Dermis microvascular lymphatic vessel endothelial cell (primary cell): Measurements from ENCODE around the gene PTPN4. TPM values are rescaled to one million over a fixed set of nuclear protein-coding genes. Genes with fewer than 3 reads are reported as not detected.

ENCODE experiments used
- DNase-seq, 2 donors: peaks; one replicate each; pipeline versions ENCODE4 v3.0.0 to v3.0.0-alpha.2; 2010; ENCODE audit warnings: low read depth in 2 of 2
- total RNA-seq: library from RNA; depleted of rRNA; stranded (reverse); fragments of >200 nt; gene quantifications from 2 replicates; pipeline ENCODE4 v1.2.1, GENCODE V29; 2014

PTPN4 gene
- 25.4 and 27.1 TPM in 2 replicates for total RNA-seq

DNA sequence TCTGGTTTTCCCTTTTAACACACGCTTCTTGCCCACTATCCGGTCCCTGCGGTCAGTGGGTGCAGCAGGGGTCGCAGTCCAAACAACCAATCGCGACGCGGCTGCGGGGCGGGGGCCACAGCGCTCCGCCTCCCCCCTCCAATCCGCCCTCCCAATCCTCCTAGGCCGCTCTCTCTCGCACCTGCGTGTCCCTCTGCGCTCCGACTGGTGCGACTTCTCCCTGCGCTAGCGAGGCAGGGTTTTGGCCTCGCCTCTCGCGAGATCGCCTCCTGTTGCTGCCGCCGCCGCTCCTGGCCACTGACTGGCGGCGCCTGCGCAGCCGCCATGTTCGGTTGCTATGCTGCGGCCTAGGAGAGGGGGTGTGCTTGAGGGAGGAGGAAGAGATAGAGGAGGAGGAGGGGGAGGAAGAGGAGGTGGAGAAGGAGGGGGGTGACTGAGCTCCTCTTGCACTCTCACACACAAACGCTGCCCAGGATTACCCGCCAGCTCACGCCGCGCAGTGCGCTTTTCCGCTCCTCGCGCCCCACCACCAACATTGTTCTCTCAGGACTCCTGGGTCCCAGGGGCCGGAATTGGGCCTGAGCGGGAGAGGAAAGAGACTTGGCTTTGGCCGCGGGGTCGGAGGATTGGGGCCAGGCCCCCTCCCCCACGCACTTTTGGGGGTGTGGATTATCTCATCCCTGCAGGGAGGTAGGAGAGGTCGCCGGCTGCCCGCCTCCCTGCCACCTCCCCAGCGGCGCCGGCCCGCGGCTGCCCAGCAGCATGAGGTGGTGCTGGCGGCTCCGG is at the start of gene PTPN4:
Gene PTPN4, plus strand, starts transcription at position 472 of the 786 bp plus-strand sequence. CDS start 49,932 bp downstream, outside the sequence.
- DNase-seq: peak; percentile 93 to 99

- no peak for DNase-seq
These were observed 49.4 kb upstream of the PTPN4 start for GRCh38 chr2:119710281-119710680.

- no peak for DNase-seq
These were observed 48.4 kb upstream of the PTPN4 start for GRCh38 chr2:119711352-119711751.

DNA sequence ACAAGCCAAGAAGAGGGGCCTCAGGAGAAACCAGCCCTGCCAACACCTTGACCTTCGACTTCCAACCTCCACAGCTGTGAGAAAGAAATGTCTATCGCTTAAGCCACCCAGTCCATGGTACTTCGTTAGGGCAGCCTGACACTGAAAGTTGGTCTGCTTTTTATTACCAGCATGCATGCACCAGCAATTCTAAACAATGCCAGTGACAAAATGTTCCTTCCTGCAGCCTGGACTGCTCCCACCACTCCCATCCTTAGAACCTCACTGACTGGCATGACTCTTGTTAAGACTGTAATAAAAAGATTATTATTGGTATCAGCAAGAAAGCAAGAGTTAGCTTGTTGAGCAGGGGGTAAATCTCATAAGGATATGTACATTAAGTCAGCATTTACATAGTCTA is 47.2 kb upstream of the PTPN4 start:
- no peak for DNase-seq

- no peak for DNase-seq
These were observed 45.8 kb upstream of the PTPN4 start for GRCh38 chr2:119713819-119714490.

- no peak for DNase-seq
These were observed 44.1 kb upstream of the PTPN4 start for GRCh38 chr2:119715409-119716283.

DNA sequence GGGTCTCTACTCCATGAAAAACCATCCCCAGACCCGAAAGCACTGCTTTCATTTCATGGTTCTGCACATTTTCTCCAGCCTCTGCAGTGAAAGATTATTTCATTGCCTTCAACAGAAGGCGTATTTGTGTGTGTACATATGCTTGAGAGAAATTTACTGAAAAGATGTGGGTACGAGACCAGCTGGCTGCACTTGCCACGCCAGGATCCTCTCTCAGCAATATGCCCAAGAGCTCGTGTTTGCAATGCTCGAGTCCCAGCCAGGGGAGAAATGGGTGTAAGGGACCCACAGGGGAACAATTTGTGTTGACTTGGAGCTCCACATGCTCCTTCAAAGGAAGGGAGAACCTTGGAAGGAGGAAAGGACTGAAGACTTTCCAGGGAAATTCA is 43.4 kb upstream of the PTPN4 start:
- no peak for DNase-seq

DNA sequence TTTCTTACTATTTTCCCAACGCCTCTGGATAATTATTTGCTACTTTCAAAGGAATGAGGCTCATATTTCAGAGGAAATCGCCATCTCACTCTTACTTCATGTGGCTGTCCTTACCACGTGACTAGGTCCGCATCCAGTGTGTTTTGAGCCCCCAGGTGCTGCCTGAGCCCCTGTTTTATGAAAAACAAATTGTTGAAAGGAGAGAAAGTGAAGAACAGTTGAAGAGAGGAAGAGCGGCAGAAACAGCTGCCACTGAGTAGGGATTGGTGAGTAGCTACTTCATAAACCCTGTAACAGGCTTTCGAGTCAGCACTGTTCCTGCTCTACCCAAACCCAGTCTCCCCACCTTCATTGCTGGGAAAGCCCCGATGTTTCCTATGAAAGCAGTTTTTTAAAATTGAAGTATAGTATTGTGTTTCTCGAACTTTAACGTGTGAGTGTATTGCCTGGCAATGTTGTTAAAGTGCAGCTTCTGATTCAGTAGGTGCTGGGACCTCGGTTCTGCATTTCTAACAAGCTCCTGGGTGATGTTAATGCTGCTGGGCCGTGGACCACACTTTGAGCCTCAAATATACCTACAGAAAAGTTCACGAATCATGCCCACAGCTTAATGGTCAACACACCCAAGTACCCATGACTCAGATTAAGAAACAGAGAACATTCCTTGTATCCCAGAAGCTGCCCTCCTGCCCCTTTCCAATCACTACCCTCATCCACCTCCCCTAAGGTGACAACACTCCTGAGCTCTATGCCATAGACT is 41.0 kb upstream of the PTPN4 start:
- no peak for DNase-seq

DNA sequence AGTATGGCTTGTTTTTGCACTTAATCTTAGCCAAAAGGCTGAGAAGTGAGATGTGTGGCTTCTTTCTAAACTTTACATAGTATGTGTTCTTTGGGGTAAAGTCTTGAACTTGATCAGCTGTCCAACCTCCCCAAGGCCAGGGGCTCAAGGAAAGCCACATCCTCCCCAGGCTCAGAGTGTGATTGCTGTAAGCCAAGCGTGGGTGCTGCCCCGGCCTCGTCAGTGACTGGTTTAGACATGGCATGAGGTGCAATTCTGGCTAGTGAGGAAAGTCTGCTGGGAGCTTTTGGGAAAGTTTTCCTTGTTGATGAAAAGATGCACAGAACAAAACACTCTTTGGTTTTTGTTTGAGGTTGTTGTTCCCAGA is 40.5 kb upstream of the PTPN4 start:
- DNase-seq: no peak

DNA sequence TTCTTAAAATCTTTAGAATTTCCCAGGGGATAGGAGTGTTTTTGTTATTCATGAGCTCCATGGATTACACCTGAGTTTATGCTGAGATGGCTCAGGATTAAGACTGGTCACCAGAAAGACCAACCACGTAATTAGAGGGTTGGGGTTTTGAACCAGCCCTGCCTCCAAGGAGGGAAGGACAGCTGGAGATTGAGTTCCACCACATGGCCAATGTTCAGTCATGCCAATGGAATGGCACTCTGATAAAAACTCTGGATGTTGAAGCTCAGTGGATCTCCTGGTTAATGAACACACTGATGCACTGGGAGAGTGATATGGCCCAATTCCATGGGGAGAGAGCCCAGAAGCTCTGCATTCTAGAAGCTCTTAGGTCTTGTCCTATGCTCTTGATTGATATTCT is 38.7 kb upstream of the PTPN4 start:
- no peak for DNase-seq

DNA sequence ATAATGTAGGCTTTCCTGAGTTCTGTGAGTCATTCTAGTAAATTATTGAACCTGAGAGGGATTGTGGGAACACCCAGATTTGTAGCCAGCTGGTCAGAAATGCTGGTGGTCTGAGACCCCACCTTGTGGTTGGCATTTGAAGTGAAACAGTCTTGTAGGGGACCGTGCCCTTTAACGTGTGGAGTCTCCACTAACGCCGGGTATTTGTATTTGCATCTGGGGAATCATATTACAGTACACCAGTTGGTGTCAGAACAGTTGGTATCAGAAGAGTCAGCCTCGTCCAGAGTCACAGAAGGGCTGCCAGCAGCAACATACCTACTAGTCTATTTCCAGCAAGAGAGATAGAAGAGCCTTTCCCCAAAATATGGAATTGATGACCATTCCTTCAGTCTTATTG is 38.3 kb upstream of the PTPN4 start:
- no peak for DNase-seq

DNA sequence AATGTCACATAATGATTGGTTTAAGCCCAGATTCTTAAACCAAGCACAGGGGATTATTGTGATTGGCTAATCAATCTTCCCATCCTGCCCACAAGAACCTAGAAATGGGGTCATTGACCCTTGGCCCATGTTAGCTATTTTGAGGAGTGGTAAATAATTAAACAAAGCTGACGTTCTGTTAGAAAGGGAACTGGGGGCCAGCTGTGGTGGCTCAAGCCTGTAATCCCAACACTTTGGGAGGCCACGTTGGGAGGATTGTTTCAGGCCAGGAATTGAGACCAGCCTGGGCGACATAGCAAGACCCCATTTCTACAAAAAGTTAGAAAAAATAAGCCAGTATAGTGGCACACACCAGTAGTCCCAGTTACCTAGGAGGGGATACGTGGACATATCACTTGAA is 37.8 kb upstream of the PTPN4 start:
- DNase-seq: no peak

DNA sequence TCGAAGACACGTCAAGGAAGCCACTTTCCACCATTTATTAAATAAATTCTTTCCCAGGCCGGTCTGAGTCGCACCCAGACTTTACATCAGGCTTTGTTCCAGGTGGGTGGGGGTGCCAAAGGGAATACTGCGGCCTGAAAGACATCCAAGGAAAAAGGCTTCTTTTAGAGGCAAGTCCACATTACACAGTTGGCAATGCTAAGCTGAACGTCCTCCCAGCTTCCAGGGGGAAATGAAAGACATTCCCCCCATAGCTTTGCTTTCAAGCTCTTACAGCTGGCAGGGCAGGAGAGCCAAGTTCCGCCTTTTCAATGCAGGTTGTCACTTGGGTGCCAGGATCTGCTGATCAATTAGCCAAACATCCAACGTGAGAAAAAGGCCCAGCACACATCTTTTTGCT is 36.5 kb upstream of the PTPN4 start:
- no peak for DNase-seq

DNA sequence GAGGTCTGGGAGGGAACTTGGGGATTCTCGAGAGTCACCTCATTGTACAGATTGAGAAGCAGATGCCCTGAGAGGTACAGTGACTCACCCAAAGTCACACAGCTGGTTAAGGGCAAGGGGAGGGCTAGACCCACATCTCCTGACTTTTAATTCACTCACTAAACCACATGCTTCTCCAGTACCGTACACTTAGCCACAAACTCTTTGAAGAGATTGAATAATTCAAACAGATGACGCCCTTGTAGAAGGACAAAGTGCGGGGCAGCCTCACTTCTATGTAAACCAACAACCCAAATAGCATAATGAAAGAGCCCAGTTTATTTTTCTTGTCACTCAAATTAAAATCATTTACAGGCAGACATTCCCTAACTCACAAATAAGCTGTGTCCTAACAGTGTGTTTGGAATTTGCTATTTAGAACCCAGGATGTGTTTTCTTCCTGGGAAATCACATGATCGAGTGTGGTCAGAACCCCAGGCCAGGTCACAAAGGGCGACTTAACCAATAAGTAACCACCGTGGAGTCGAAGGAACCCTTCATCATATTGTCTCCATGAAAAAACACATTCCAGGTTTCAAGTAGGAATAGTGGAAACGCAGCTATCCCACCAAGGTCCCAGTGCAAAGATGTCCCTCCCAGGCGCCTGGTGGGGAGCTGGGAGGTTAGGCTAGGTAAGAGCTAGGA is 35.8 kb upstream of the PTPN4 start:
- DNase-seq: no peak

DNA sequence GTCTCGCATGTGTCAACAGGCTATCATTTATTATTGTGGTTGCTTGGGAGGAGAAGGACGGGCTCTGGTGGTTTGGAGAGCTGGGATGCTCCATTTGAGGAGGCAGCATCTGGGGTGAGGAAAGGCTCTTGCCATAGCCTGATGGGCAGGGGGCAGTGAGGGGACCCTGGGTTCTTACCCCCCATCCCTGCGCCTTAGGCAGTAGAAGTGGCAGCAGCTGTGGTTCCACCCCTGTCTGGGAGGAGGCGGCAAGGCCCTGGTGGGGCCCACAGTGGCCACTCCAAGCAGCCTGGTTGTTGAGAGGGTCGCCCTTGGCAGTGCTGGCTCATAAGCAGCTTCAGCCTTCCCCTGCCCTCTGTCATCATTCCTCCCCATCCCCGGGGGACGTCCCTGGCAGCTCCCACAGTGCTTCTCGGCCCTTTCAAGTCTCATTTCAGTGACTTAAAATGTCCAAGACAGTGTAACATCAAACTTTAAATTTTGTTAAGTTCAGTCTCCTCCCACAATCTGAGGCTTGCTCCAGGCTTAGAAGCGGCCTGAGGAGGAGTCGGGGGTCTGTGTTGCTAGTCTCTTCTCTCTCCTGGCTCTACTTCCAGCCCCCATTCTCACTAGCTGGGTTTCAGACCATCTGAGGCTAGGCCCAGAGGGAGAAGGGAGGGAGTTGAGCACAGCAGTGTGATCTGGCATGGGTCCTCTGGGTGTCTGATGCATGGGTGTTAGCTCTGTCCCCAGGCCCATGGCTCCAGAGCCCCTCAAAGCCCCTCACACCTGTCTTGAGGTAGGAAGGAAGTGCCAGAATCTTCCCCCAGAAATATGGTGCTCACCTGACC is 34.9 kb upstream of the PTPN4 start:
- no peak for DNase-seq

DNA sequence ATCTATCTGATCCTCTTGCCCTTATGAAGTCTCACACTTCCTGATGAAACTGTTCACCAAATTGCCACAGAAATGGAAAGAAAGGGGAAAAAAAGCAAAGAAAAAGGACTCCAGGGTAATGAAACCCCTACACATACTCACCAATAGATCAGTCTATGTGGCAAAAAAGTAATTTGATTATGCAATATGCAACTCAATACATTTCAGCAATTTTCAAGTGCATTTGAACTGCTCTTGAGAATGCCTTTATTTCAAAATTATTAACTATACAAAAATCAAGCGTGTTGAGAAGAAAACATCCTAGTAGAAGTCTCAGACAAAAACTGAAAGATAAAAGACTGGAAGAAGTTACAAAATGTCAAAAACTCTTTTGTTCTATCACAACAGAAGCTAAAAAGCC is 32.2 kb upstream of the PTPN4 start:
- no peak for DNase-seq

DNA sequence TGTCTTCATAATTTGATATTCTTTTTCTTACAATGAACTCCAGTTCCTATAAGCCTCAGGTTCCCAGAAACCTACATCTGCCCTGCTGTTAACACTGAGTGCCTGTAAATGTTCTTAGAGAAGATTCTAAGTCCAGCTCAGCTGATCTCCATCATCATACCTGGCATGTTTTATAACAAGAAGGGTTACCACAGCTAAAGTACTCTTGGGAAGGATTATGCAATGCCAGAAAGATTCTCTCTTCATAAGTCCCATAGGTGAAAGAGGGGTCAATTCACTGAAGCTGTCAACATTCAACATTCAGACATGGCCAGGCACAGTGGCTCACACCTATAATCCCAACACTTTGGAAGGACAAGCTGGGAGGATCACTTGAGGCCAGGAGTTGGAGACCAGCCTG is 31.3 kb upstream of the PTPN4 start:
- no peak for DNase-seq

GRCh38 chr2:119730671-119731177 is 29.0 kb upstream of the PTPN4 start:
- DNase-seq: no peak

GRCh38 chr2:119731983-119732382 is 27.7 kb upstream of the PTPN4 start:
- no peak for DNase-seq
